GM12891 (cell line): ENCODE data around the gene PLA2G4F.

Experiments
- PAX5 ChIP-seq: IDR thresholded peaks from 2 replicates; pipeline ENCODE4 v1.6.1; 2011; ENCODE audit warnings: low read length, moderate library complexity, mild to moderate bottlenecking; ENCODE audit not compliant: insufficient read depth, severe bottlenecking
- POLR2A ChIP-seq: IDR thresholded peaks from 2 replicates; pipeline ENCODE4 v1.6.1; 2011; ENCODE audit warnings: low read depth, low read length, control low read depth
- POU2F2 ChIP-seq: IDR thresholded peaks from 2 replicates; pipeline ENCODE4 v1.6.1; 2011; ENCODE audit warnings: low read depth, mild to moderate bottlenecking, control low read depth, low read length, moderate library complexity

- TF ChIP-seq POLR2A (no peak), POU2F2 (no peak), PAX5 (no peak)
Measured at GRCh38 chr15:42100021-42100800, 56.2 kb downstream of the PLA2G4F start.
